Panc1 (cell line): ENCODE results near the gene LHFPL2.

Experiments
- POLR2AphosphoS5 ChIP-seq: IDR thresholded peaks from 2 replicates; pipeline ENCODE4 v1.6.1; 2012; ENCODE audit warnings: mild to moderate bottlenecking, low read depth, low read length, moderate library complexity
- SIN3A ChIP-seq: IDR thresholded peaks from 2 replicates; pipeline ENCODE4 v1.6.1; 2012; ENCODE audit warnings: low read depth, mild to moderate bottlenecking, low read length, moderate library complexity, borderline replicate concordance; ENCODE audit not compliant: insufficient read depth
- TF ChIP-seq, protein P1 (sequence below): fragments of 450-650 bp; IDR thresholded peaks from 2 replicates; pipeline ENCODE4 v1.5.1; 2017; ENCODE audit warnings: mild to moderate bottlenecking
- TF ChIP-seq, protein P2 (sequence below), 2 experiments: IDR thresholded peaks; 2 replicates each; pipeline ENCODE4 v1.6.1; 2011 to 2012; ENCODE audit warnings: low read depth in 2 of 2, control low read depth in 1 of 2, low read length in 1 of 2, mild to moderate bottlenecking in 1 of 2, moderate library complexity in 1 of 2; ENCODE audit not compliant: insufficient read depth in 1 of 2

GRCh38 chr5:78534148-78534904 lies 114.2 kb downstream of the LHFPL2 start:
- TF ChIP-seq POLR2AphosphoS5 (no peak), SIN3A (no peak)
- TF ChIP-seq, protein P1, sequence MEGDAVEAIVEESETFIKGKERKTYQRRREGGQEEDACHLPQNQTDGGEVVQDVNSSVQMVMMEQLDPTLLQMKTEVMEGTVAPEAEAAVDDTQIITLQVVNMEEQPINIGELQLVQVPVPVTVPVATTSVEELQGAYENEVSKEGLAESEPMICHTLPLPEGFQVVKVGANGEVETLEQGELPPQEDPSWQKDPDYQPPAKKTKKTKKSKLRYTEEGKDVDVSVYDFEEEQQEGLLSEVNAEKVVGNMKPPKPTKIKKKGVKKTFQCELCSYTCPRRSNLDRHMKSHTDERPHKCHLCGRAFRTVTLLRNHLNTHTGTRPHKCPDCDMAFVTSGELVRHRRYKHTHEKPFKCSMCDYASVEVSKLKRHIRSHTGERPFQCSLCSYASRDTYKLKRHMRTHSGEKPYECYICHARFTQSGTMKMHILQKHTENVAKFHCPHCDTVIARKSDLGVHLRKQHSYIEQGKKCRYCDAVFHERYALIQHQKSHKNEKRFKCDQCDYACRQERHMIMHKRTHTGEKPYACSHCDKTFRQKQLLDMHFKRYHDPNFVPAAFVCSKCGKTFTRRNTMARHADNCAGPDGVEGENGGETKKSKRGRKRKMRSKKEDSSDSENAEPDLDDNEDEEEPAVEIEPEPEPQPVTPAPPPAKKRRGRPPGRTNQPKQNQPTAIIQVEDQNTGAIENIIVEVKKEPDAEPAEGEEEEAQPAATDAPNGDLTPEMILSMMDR: no peak
- TF ChIP-seq, protein P2, sequence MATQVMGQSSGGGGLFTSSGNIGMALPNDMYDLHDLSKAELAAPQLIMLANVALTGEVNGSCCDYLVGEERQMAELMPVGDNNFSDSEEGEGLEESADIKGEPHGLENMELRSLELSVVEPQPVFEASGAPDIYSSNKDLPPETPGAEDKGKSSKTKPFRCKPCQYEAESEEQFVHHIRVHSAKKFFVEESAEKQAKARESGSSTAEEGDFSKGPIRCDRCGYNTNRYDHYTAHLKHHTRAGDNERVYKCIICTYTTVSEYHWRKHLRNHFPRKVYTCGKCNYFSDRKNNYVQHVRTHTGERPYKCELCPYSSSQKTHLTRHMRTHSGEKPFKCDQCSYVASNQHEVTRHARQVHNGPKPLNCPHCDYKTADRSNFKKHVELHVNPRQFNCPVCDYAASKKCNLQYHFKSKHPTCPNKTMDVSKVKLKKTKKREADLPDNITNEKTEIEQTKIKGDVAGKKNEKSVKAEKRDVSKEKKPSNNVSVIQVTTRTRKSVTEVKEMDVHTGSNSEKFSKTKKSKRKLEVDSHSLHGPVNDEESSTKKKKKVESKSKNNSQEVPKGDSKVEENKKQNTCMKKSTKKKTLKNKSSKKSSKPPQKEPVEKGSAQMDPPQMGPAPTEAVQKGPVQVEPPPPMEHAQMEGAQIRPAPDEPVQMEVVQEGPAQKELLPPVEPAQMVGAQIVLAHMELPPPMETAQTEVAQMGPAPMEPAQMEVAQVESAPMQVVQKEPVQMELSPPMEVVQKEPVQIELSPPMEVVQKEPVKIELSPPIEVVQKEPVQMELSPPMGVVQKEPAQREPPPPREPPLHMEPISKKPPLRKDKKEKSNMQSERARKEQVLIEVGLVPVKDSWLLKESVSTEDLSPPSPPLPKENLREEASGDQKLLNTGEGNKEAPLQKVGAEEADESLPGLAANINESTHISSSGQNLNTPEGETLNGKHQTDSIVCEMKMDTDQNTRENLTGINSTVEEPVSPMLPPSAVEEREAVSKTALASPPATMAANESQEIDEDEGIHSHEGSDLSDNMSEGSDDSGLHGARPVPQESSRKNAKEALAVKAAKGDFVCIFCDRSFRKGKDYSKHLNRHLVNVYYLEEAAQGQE (IDR thresholded peaks at IDR 0.05; ENCODE audit: insufficient read depth in 1 of 2, low read depth in 2 of 2, low read length in 1 of 2): no peak
